IMR-90 (cell line): ENCODE measurements around the gene NKTR. TPM values are rescaled to one million over a fixed set of nuclear protein-coding genes. Genes with fewer than 3 reads are reported as not detected.

Source experiments
- ATAC-seq: fragments of 200-7000 bp; cut with Tn5 transposase; 2 replicates; pipeline ENCODE4 v1.9.1; 2020; ENCODE audit warnings: low read depth, mild to moderate bottlenecking, moderate library complexity
- BruUV-seq: library from RNA; stranded (reverse); fragments of 400-500 nt; replicated peaks from 2 replicates; lab custom pipeline; 2021; lab: Mats Ljungman, UMichigan
- CTCF ChIA-PET: fragments of 300-600 bp; formaldehyde crosslinking; extraction: SDS; loops from one replicate; lab custom pipeline; 2021; ENCODE audit warnings: antibody characterized with exemption; lab: Yijun Ruan, JAX
- POLR2A ChIA-PET: fragments of 300-600 bp; sonication (Branson Sonifier 250); formaldehyde crosslinking; loops from one replicate; lab custom pipeline; 2022; ENCODE audit warnings: antibody characterized with exemption; ENCODE audit not compliant: unreplicated experiment; lab: Charles Lee
- DNase-seq: peaks from one replicate; pipeline ENCODE4 v3.0.0; 2013
- H2AFZ ChIP-seq: replicated peaks from 2 replicates; pipeline ENCODE3; 2013; ENCODE audit warnings: low read length, mild to moderate bottlenecking; ENCODE audit not compliant: poor library complexity
- H2AK5ac ChIP-seq: 2 replicates; pipeline ENCODE4 v1.6.1; 2013; ENCODE audit warnings: low read depth, low read length, inconsistent platforms
- H2AK9ac ChIP-seq: replicated peaks from 2 replicates; pipeline ENCODE3; 2013; ENCODE audit warnings: mild to moderate bottlenecking, low read depth, low read length, moderate library complexity; ENCODE audit not compliant: poor library complexity
- H2BK120ac ChIP-seq: 2 replicates; pipeline ENCODE4 v1.6.1; 2013; ENCODE audit warnings: low read depth, low read length, inconsistent platforms
- H2BK15ac ChIP-seq: 3 replicates; pipeline ENCODE4 v1.6.1; 2013; ENCODE audit warnings: low read depth, low read length, inconsistent platforms
- H2BK20ac ChIP-seq: 2 replicates; pipeline ENCODE4 v1.6.1; 2013; ENCODE audit warnings: low read depth, mild to moderate bottlenecking, inconsistent platforms, low read length, moderate library complexity
- H2BK5ac ChIP-seq: 2 replicates; pipeline ENCODE4 v1.6.1; 2013; ENCODE audit warnings: mild to moderate bottlenecking, low read depth, low read length, inconsistent platforms; ENCODE audit not compliant: poor library complexity, severe bottlenecking
- H3K14ac ChIP-seq: replicated peaks from 2 replicates; pipeline ENCODE4 v1.6.1; 2013; ENCODE audit warnings: low read depth, low read length, inconsistent platforms
- H3K18ac ChIP-seq: 2 replicates; pipeline ENCODE4 v1.6.1; 2013; ENCODE audit warnings: low read depth, low read length, control low read depth
- H3K23ac ChIP-seq: 2 replicates; pipeline ENCODE4 v1.6.1; 2013; ENCODE audit warnings: low read depth, low read length, inconsistent platforms
- H3K27ac ChIP-seq: 2 replicates; pipeline ENCODE4 v1.5.1; 2013; ENCODE audit warnings: mild to moderate bottlenecking, control low read depth, low read length; ENCODE audit not compliant: insufficient read depth
- H3K27me3 ChIP-seq: 2 replicates; pipeline ENCODE4 v1.6.1; 2013; ENCODE audit warnings: low read length; ENCODE audit not compliant: control insufficient read depth, insufficient read depth
- H3K36me3 ChIP-seq: 2 replicates; pipeline ENCODE4 v1.6.1; 2013; ENCODE audit warnings: low read length, mixed read lengths; ENCODE audit not compliant: control insufficient read depth, insufficient read depth
- H3K4ac ChIP-seq: 2 replicates; pipeline ENCODE4 v1.6.1; 2013; ENCODE audit warnings: low read depth, low read length, inconsistent platforms
- H3K4me1 ChIP-seq: 2 replicates; pipeline ENCODE4 v1.6.1; 2013; ENCODE audit warnings: low read length, mixed read lengths; ENCODE audit not compliant: control insufficient read depth, insufficient read depth
- H3K4me2 ChIP-seq: 2 replicates; pipeline ENCODE4 v1.6.1; 2013; ENCODE audit warnings: low read depth, mild to moderate bottlenecking, control low read depth, low read length, moderate library complexity
- H3K4me3 ChIP-seq: 2 replicates; pipeline ENCODE4 v1.5.1; 2013; ENCODE audit warnings: low read depth, mild to moderate bottlenecking, control low read depth, low read length, moderate library complexity; ENCODE audit not compliant: insufficient read depth
- H3K56ac ChIP-seq: 2 replicates; pipeline ENCODE4 v1.6.1; 2013; ENCODE audit warnings: low read length, inconsistent platforms; ENCODE audit not compliant: insufficient read depth; ENCODE audit errors: extremely low read depth
- H3K79me1 ChIP-seq, 2 experiments: 2 replicates each; pipeline ENCODE4 v1.6.1; 2013; ENCODE audit warnings: low read length in 2 of 2, inconsistent platforms in 1 of 2, low read depth in 1 of 2
- H3K9ac ChIP-seq: 2 replicates; pipeline ENCODE4 v1.6.1; 2013; ENCODE audit warnings: low read depth, low read length, control low read depth
- H3K9me1 ChIP-seq: 2 replicates; pipeline ENCODE4 v1.6.1; 2013; ENCODE audit warnings: low read length, inconsistent platforms; ENCODE audit not compliant: insufficient read depth
- H3K9me3 ChIP-seq: 2 replicates; pipeline ENCODE4 v1.6.1; 2013; ENCODE audit warnings: low read length; ENCODE audit not compliant: control insufficient read depth, insufficient read depth
- H4K20me1 ChIP-seq: 2 replicates; pipeline ENCODE4 v1.6.1; 2013; ENCODE audit warnings: low read length, inconsistent platforms; ENCODE audit not compliant: insufficient read depth
- H4K5ac ChIP-seq: 2 replicates; pipeline ENCODE4 v1.6.1; 2013; ENCODE audit warnings: mild to moderate bottlenecking, low read depth, low read length, control low read depth
- H4K8ac ChIP-seq, 2 experiments: 2 replicates each; pipeline ENCODE4 v1.6.1; 2013; ENCODE audit warnings: low read depth in 2 of 2, low read length in 2 of 2, control low read depth in 1 of 2, inconsistent platforms in 1 of 2
- H4K91ac ChIP-seq: 2 replicates; pipeline ENCODE4 v1.6.1; 2013; ENCODE audit warnings: low read depth, low read length, inconsistent platforms; ENCODE audit not compliant: insufficient read depth
- CEBPB ChIP-seq: IDR thresholded peaks from 2 replicates; pipeline ENCODE4 v1.6.1; 2012; ENCODE audit warnings: low read depth, low read length, improper control_type of control experiment
- MAFK ChIP-seq: IDR thresholded peaks from 2 replicates; pipeline ENCODE4 v1.6.1; 2012; ENCODE audit warnings: low read depth, low read length, improper control_type of control experiment
- MAZ ChIP-seq: IDR thresholded peaks from 2 replicates; pipeline ENCODE4 v1.6.1; 2012; ENCODE audit warnings: low read depth, mild to moderate bottlenecking, low read length, improper control_type of control experiment, moderate library complexity, borderline replicate concordance
- WGBS, 2 experiments: methylation state at CpG; one replicate each; pipeline versions ENCODE4 v1.1.5 to v1.1.7; 2013; ENCODE audit warnings: missing lambda C conversion rate in 2 of 2; ENCODE audit not compliant: insufficient read length in 1 of 2; ENCODE audit errors: extremely low coverage in 2 of 2; 5-methylcytosine and 5-hydroxymethylcytosine counted together
- dilution Hi-C: fragments of 300-500 bp; cut with HindIII; formaldehyde crosslinking; loops from one replicate; pipeline ENCODE4 v1.14.3; 2018; ENCODE audit warnings: low sequenced_read_pairs; ENCODE audit not compliant: unreplicated experiment
- in situ Hi-C: fragments of 300-500 bp; cut with MboI; formaldehyde crosslinking; loops from 3 replicates; pipeline ENCODE4 v1.14.3; 2019; ENCODE audit warnings: low sequenced_read_pairs, inconsistent platforms, mixed read lengths
- intact Hi-C: fragments of 100-400 bp; cut with micrococcal nuclease; formaldehyde crosslinking; loops from 2 replicates; pipeline ENCODE4 v1.10.0; 2022
- polyA plus RNA-seq, 3 experiments: library from polyadenylated mRNA; depleted of rRNA; stranded (reverse); fragments of >200 nt; gene quantifications; 2 replicates each; pipeline ENCODE4 v1.2.3, GENCODE V29; 2012; ENCODE audit warnings: low replicate concordance in 1 of 3
- total RNA-seq: library from RNA; depleted of rRNA; stranded (reverse); fragments of >200 nt; gene quantifications from 2 replicates; pipeline ENCODE4 v1.2.3, GENCODE V29; 2012

The NKTR gene
- total and polyA plus RNA-seq, 2 of the 4 experiments (the other 2 are of a cell fraction): 24.0 to 30.7 TPM

DNA sequence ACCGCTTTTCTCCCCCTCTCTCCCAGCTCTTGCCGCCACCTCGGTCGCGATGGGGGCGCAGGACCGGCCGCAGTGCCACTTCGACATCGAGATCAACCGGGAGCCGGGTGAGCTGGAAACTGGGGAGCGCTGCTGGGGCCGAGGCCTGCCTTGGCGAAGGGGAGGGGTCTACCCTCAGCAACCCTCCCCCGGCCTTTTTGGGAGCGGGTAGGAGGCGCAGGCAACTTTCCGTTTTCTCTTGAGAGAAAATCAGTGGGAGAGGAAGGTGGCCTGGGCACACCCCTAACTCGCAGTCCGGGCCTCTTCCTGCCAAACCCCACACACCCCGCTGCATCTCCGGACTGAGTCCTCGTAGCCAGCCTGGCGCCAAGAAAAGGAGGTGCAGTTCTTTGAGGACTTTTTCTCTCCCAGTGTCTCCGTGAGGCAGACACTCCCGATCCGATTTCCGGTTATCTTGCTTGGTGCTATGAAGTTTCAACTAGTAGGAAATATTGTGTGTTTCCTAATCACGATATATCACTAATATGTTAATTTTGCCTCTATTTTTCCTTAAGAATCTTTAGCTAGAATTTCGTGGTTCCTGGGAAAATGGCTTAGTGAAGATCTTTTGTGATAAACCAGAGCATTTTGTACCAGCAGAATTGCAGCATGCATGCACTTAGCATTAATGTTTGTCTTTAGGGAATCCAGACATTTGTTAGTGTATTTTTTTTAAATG is 631 bp downstream of the NKTR start:
- peaks cover 2% of the 10 kb centered on the region; the same call in 1 of the 2 replicates for H3K36me3 ChIP-seq
- in situ Hi-C loops: no loop called here
- peak overlapping the region; percentile 64 for H3K4me3 ChIP-seq
- WGBS, 2 experiments: no CpG with 5 or more reads among the region's 31 CpGs
- peak overlapping the region; percentile 49 to 88 for H4K8ac ChIP-seq
- H3K27ac ChIP-seq: peak overlapping the region; percentile 85
- no TSS peak for BruUV-seq
- ChIA-PET CTCF (interaction anchor here (1.1 to 1.6 kb wide), 2 partner anchors 12 to 13 kb away, joined by 3 to 5 read pairs; no protein-coding TSS in a partner anchor), POLR2A (interaction anchor here (1.0 kb wide), 1 partner anchor 11 kb away, joined by 3 read pairs; the partner anchor contains the start of gene SS18L2)
- H3K9me1 ChIP-seq: peaks cover 11% of the 10 kb centered on the region
- peak overlapping the region; percentile 91 for H3K56ac ChIP-seq
- peak overlapping the region; percentile 92 for H3K14ac ChIP-seq
- H2BK15ac ChIP-seq: no peak overlapping the region
- 0 out of 2 replicates have a peak, but pooled peaks cover 3% of the 10 kb centered on the region for H3K4me1 ChIP-seq
- peaks cover 0 to 36% of the 10 kb centered on the region in 2 experiments; a peak in 3 of 4 replicates for H3K79me1 ChIP-seq
- H2BK120ac ChIP-seq: 0 out of 2 replicates have a peak overlapping the region, but pooled peaks have one; percentile 27
- DNase-seq (peak; percentile 65), ATAC-seq (peak; percentile 57)
- H3K4ac ChIP-seq: peak overlapping the region; percentile 83
- peak overlapping the region; percentile 88 for H3K9ac ChIP-seq
- no peaks in the 10 kb centered on the region for H3K9me3 ChIP-seq
- peak overlapping the region; percentile 70 for H3K4me2 ChIP-seq
- dilution Hi-C loops: no loop called here
- TF ChIP-seq MAZ (peak; percentile 1; the same call in 1 of the 2 replicates), MAFK (no peak), CEBPB (no peak)
- no peaks in the 10 kb centered on the region for H3K27me3 ChIP-seq
- peak overlapping the region; percentile 49; the same call in 1 of the 2 replicates for H2AK5ac ChIP-seq
- H3K23ac ChIP-seq: peak overlapping the region; percentile 94; the same call in 1 of the 2 replicates
- peak overlapping the region; percentile 47 for H4K5ac ChIP-seq
- H2BK20ac ChIP-seq: no peak overlapping the region
- peak overlapping the region; percentile 94 for H2BK5ac ChIP-seq
- intact Hi-C loops: loop anchor here (1.0 to 5.0 kb wide), 3 partner anchors 10 to 51 kb away; partner anchors contain the start of gene ZBTB47
- H4K91ac ChIP-seq: peak overlapping the region; percentile 84
- H3K18ac ChIP-seq: peak overlapping the region; percentile 48; the same call in 1 of the 2 replicates
- peak overlapping the region; percentile 98 for H2AK9ac ChIP-seq
- H4K20me1 ChIP-seq: peaks cover 37% of the 10 kb centered on the region
- peak overlapping the region; percentile 93 for H2AFZ ChIP-seq
